Daoy (cell line): ENCODE results near the gene AFAP1L1. TPM values are rescaled to one million over a fixed set of nuclear protein-coding genes. Genes with fewer than 3 reads are reported as not detected.
A peak's percentile ranks its signal among the peaks of the same experiment; 100 is the strongest.
"Not testable (repeated sequence)": the region's sequence is repeated elsewhere in the genome, so short reads cannot be mapped to it uniquely, and the experiment has no call there.

Experiments
- DNase-seq: peaks from one replicate; pipeline ENCODE4 v3.0.0-alpha.2; 2015; ENCODE audit warnings: low read depth
- total RNA-seq: library from RNA; depleted of rRNA; stranded (reverse); fragments of >200 nt; shearing (Covaris generic); gene quantifications from 2 replicates; pipeline ENCODE4 v1.2.3, GENCODE V29; 2014

AFAP1L1 gene
- total RNA-seq, 1 experiment from 2014 or later, result 11.7 TPM

DNA sequence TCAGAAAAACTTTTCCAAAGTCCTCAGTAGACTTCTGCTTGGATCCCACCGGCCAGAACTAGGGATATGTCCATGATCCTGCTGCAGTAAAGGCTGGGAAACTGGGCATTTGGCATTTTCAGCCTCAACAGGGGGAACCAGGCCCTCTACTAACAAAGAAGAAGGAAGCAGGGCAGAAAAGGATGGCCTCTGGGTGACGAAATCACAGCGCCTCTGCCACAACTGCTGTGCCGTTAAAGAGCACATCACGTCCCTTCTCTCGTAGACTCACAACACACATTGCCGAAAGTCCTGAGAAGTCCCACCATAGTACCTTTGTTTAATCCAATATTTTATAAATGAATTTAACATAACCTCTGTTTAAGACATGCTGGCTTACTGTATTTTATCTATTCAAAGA lies 10.4 kb upstream of the AFAP1L1 start:
- no peak for DNase-seq

DNA sequence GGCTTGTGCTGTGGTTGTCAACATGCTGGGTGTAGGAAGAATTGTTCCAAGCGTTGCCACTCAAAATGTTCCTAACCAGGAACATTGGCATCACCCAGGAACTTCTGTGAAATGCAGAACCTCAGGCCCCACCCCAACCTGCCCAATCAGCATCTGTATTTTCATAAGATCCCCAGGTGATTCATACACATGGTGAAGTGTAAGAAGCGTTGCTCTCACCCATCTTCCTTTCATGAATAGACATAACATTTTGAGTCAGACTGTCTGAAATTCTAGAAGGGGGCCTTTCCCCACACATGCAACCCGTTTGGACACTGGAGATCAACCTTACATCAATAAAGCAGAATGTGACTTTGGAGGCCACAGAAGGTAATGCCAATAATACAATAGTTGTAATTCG lies 9.3 kb upstream of the AFAP1L1 start:
- DNase-seq, result peak; percentile 39

- DNase-seq, result peak; percentile 33
Observed at GRCh38 chr5:149264439-149265067, 7.1 kb upstream of the AFAP1L1 start.

DNA sequence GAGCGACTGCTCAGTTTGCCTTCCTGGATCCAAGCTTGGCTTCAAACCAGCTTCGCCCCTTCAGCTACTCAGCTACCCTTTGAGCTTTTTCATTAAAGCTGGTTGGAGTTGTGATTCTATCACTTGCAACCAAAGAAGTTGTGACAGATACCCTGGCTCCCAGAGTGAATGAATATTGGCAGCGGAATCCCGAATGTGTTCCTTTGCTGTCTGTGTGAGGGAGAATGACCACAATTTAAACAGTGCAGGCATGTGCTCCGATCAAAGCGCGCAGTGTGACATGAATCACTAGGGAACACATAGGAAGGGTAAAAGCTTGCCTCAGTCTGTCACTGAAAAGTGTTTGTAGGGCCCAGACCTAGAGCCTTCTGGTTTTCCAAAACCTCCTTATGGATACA lies 6.6 kb upstream of the AFAP1L1 start:
- DNase-seq, result no peak

DNA sequence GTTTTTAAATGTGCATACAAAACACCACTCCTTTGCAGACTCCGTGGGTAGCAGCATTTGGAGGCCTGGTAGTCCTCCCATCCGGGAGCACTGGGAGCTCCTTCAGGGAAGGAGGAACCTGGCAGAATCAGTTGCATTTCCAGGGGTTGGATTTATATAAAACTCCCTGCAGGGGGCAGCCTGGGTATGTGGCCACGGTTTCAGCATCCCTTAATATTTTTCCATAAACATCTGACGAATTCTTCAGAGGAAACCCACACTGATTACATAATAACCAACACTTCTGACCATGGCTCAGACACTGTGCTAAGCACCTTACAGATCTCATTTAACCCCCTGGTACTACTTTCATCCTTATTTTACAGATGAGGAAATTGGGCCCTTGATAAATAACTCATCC lies 6.1 kb upstream of the AFAP1L1 start:
- DNase-seq, result peak; percentile 47

- DNase-seq, result peak; percentile 37
Observed at GRCh38 chr5:149267241-149267973, 4.3 kb upstream of the AFAP1L1 start.

GRCh38 chr5:149268928-149269557 lies 2.6 kb upstream of the AFAP1L1 start:
- DNase-seq, result peak; percentile 70

DNA sequence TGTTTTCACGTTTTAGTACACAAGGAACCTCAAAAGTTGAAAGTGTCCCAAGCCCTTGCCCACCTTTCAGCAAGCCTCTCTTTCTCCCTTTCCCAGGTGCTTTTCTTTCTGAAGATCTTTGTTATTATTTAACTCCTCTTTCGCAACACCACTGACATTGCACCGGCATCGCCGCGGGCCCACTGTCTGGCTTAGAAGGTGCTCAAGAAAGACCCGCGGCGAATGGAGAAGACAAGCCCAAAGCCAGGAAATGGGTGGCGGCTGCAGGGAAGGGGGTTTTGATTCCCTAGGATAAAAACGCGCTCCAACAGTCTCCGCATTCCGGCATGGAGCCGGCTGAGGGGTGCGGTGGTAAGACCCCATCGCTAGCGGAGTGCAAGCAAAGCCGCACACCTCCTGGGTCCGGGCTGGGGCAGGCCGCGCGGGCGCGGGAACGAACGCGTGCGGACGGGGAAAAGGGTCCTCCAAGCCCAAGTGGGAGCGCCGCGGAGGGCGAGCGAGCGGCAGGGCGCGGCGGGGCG lies 404 bp upstream of the AFAP1L1 start:
- DNase-seq, result peak; percentile 33

GRCh38 chr5:149272781-149273180 lies 1.1 kb downstream of the AFAP1L1 start:
- DNase-seq, result not testable (repeated sequence)

DNA sequence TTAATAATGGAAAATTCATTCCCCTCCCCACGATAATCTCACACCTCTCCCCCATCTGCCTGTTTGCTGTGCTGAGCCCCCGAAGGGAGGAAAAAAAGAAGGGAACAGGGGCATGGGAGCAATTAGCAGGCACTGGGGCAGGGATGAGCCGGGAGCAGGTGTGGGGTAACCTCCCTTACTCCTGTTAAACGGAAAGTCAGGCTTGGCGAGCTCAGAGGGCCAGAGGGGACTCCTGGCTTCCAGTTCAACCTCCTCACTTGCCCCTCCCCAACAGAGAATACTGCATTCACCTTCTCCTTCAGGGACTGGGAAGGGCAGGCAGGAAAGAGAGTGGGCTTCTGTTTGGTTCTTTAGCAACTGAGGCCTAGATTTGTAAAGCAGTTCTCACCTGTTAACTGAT lies 1.6 kb downstream of the AFAP1L1 start:
- DNase-seq, result no peak

- DNase-seq, result no peak
Observed at GRCh38 chr5:149273950-149274349, 2.3 kb downstream of the AFAP1L1 start.

GRCh38 chr5:149274939-149275338 lies 3.3 kb downstream of the AFAP1L1 start:
- no peak for DNase-seq

GRCh38 chr5:149277801-149278200 lies 6.1 kb downstream of the AFAP1L1 start:
- no peak for DNase-seq

GRCh38 chr5:149278451-149279210 lies 7.0 kb downstream of the AFAP1L1 start:
- no peak for DNase-seq

- no peak for DNase-seq
Observed at GRCh38 chr5:149279661-149280060, 8.0 kb downstream of the AFAP1L1 start.

DNA sequence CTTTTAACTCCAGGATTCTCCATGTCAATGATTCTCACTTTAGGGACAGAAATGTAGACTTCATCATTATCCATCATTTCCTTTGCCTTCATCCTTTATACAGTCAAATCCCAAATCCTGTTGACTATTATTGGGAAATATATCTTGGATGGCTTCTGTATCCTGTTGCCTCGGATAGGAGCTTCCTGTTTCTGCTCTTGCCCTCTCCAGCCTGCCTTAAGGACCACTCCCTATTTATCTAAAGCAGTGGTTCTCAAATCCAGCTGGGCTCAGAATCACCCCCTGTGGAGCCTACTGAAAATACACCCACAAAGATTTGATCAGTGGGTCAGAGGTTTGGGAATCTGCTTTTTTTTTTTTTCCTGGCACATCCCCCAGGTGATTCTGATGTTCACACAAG lies 8.5 kb downstream of the AFAP1L1 start:
- DNase-seq, result no peak

DNA sequence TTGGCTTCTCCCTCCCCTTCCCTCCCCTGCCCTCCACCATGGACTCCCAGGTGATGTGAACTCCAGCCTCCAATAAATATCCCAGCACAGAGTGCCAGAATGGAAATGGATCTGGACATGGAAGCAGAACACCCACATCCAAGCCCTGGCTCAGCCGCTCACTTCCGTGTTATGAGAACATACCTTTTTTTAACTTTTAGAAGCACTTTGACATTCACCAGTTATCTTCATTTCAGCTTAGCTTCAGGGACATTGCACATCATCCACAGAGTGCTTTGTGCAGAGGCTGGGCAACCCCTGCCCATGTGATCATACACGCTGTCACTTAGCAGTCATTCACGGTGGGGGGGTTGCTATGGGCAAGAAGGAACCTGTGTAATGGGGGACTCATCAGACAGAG lies 9.1 kb downstream of the AFAP1L1 start:
- DNase-seq, result no peak

- no peak for DNase-seq
Observed at GRCh38 chr5:149282027-149282965, 10.6 kb downstream of the AFAP1L1 start.

GRCh38 chr5:149282966-149283332 lies 11.3 kb downstream of the AFAP1L1 start:
- no peak for DNase-seq

GRCh38 chr5:149283626-149284480 lies 12.2 kb downstream of the AFAP1L1 start:
- no peak for DNase-seq
